Measurements from ENCODE around the gene CROCC. TPM values are rescaled to one million over a fixed set of nuclear protein-coding genes. Genes with fewer than 3 reads are reported as not detected.
A peak's percentile ranks its signal among the peaks of the same experiment; 100 is the strongest.

The CROCC gene
- total RNA-seq, 1 donor from 2014 or later = 8.9 TPM

DNA sequence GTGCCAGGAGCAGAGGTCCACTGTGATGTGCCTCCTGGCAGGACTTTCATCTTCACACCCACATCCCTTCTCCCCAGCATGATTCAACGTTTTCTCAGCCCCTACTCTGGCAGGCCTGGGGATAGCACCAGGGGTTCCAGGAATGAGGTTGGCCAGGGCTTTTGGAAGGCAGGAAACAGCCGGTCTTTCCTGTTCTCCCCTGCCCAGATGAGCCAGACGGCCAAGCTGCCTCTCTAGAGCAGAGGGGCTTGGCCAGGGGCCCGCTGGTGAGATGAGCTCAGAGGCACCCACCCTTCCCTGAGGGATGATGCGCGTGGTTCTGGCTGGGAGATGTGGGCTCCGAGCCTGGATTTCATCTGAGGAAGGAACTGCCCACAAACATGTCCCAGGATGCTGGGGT, 63.0 kb downstream of the CROCC start:
- peak; percentile 65 for DNase-seq
- TF ChIP-seq, protein P1, sequence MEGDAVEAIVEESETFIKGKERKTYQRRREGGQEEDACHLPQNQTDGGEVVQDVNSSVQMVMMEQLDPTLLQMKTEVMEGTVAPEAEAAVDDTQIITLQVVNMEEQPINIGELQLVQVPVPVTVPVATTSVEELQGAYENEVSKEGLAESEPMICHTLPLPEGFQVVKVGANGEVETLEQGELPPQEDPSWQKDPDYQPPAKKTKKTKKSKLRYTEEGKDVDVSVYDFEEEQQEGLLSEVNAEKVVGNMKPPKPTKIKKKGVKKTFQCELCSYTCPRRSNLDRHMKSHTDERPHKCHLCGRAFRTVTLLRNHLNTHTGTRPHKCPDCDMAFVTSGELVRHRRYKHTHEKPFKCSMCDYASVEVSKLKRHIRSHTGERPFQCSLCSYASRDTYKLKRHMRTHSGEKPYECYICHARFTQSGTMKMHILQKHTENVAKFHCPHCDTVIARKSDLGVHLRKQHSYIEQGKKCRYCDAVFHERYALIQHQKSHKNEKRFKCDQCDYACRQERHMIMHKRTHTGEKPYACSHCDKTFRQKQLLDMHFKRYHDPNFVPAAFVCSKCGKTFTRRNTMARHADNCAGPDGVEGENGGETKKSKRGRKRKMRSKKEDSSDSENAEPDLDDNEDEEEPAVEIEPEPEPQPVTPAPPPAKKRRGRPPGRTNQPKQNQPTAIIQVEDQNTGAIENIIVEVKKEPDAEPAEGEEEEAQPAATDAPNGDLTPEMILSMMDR (IDR thresholded peaks at IDR 0.05; ENCODE audit: borderline replicate concordance) = no peak
- Histone ChIP-seq H3K27ac (replicated peaks) (peak overlapping the region; percentile 14), H3K9me3 (replicated peaks) (no peaks in the 10 kb centered on the region), H3K36me3 (peaks cover 40% of the 10 kb centered on the region), H3K27me3 (ENCODE audit: low read depth) (peaks cover 18% of the 10 kb centered on the region), H3K4me1 (peaks cover 11% of the 10 kb centered on the region), H3K4me3 (no peak overlapping the region)
- intact Hi-C loops (cut with micrococcal nuclease) = no loop called here

DNA sequence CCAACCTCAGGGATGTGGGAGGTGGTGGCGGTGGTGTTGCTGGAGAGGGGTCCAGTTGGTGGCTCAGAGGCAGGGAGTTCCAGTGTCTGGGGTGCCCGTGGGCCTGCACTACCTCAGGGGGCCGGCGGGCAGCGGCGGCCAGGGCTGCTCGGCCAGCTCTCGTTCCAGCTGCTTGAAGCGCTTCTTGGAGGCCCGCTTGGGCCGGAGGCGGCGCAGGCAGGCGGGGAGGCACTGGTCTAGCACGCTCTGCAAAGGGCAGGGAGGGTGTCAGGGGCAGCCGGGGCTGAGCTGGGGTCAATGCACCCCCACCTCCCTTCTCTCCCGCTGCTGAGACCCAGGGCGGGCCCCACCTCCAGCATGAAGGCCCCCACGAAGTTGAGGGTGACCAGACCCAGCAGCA, 64.4 kb downstream of the CROCC start:
- intact Hi-C loops (cut with micrococcal nuclease) = no loop called here
- DNase-seq = no peak
- Histone ChIP-seq H3K27me3 (ENCODE audit: low read depth) (peaks cover 4% of the 10 kb centered on the region), H3K9me3 (replicated peaks) (no peaks in the 10 kb centered on the region), H3K4me1 (no peaks in the 10 kb centered on the region), H3K4me3 (no peak overlapping the region), H3K36me3 (peaks cover 54% of the 10 kb centered on the region), H3K27ac (replicated peaks) (no peak overlapping the region)
- TF ChIP-seq, protein P1 (IDR thresholded peaks at IDR 0.05; ENCODE audit: borderline replicate concordance) = no peak

DNA sequence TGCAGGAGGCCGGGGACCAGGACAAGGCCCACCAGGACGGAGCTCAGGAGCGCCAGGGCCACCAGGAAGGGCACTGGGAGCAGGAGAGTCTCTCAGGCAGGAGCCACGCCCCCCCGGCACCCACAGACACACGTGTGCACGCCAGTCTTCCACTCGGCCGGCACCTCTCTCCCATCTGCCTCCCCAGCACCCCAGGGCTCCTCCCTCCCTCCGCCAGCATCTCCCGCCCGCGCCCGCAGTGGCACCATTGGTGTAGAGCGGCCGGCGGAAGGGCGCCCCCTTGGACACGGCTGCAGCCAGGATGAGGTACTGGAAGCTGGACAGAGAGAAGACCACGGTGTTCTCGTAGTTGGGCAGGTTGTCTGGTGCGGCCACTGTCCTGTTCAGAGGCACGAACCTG, 64.8 kb downstream of the CROCC start:
- DNase-seq = no peak
- Histone ChIP-seq H3K9me3 (replicated peaks) (no peaks in the 10 kb centered on the region), H3K36me3 (peaks cover 54% of the 10 kb centered on the region), H3K27me3 (ENCODE audit: low read depth) (peaks cover 4% of the 10 kb centered on the region), H3K4me3 (no peak overlapping the region), H3K4me1 (no peaks in the 10 kb centered on the region), H3K27ac (replicated peaks) (no peak overlapping the region)
- intact Hi-C loops (cut with micrococcal nuclease) = no loop called here
- TF ChIP-seq, protein P1 (IDR thresholded peaks at IDR 0.05; ENCODE audit: borderline replicate concordance) = no peak

DNA sequence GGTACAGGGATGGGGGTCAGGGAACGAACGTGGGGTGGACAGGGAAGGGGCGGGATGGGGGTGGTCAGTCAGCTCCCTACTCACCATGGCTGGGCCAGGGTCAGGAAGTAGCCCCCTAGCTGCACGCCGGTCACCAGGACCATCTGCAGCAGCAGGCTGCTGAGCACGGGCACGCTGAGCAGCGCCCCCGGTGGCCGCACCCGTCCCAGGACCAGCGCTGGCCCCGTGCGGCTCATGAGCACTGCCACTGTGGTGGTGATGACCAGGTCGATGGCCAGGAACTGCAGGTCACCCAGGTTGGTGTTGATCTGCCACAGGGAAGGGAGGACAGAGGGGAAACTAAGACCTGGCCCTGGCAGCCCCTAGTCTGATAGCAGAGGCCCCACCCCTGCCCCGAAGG, 65.2 kb downstream of the CROCC start:
- TF ChIP-seq, protein P1 (IDR thresholded peaks at IDR 0.05; ENCODE audit: borderline replicate concordance) = peak; percentile 23
- no peaks in the 10 kb centered on the region for H3K4me1 ChIP-seq
- no peak overlapping the region for H3K27ac ChIP-seq (replicated peaks)
- DNase-seq = no peak
- no peaks in the 10 kb centered on the region for H3K9me3 ChIP-seq (replicated peaks)
- no peak overlapping the region for H3K4me3 ChIP-seq
- H3K27me3 ChIP-seq (ENCODE audit: low read depth) = peaks cover 4% of the 10 kb centered on the region
- intact Hi-C loops (cut with micrococcal nuclease) = no loop called here
- peaks cover 57% of the 10 kb centered on the region for H3K36me3 ChIP-seq

DNA sequence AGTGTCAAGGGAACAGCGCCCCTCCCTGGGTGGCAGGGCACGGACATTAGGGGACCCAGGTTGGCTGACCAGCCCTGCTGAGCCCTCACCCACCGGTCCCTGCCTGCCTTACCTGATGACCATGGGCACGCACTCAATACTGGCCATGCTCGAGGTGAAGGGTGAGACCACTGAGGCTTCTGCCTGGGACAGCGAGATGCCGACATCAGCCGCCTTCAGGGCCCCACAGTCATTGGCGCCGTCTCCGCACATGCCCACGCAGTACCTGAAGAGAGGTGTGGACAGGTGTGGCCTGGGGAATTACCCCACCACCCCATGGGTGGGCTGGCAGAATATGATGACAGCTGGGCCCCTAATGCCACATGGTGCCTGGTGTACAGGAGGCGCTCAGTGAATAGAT, 66.5 kb downstream of the CROCC start:
- peaks cover 58% of the 10 kb centered on the region for H3K36me3 ChIP-seq
- no peaks in the 10 kb centered on the region for H3K27me3 ChIP-seq (ENCODE audit: low read depth)
- no peaks in the 10 kb centered on the region for H3K9me3 ChIP-seq (replicated peaks)
- H3K27ac ChIP-seq (replicated peaks) = no peak overlapping the region
- DNase-seq = no peak
- TF ChIP-seq, protein P1 (IDR thresholded peaks at IDR 0.05; ENCODE audit: borderline replicate concordance) = no peak
- H3K4me1 ChIP-seq = no peaks in the 10 kb centered on the region
- intact Hi-C loops (cut with micrococcal nuclease) = no loop called here
- no peak overlapping the region for H3K4me3 ChIP-seq
